Lower leg skin (tissue), 3 donors: ENCODE measurements around the gene CABP4.

Experiments used
- CTCF ChIP-seq, 3 donors: fragments of 450-650 bp; IDR thresholded peaks; one replicate each; pipeline ENCODE4 v1.5.1; 2016; ENCODE audit warnings: antibody characterized with exemption in 3 of 3, mild to moderate bottlenecking in 3 of 3, moderate library complexity in 2 of 3
- POLR2A ChIP-seq, 2 donors: fragments of 450-650 bp; IDR thresholded peaks; one replicate each; pipeline ENCODE4 v1.6.1; 2016 to 2017; ENCODE audit warnings: antibody characterized with exemption in 2 of 2, mild to moderate bottlenecking in 1 of 2, moderate library complexity in 1 of 2

- TF ChIP-seq POLR2A (IDR thresholded peaks at IDR 0.05) (no peak), CTCF (IDR thresholded peaks at IDR 0.05) (no peak)
These were observed 38.6 kb downstream of the CABP4 start for GRCh38 chr11:67493548-67494370.
